Raji (cell line): Measurements from ENCODE around the gene SDC1.

Experiments used
- POLR2A ChIP-seq: IDR thresholded peaks from 2 replicates; pipeline ENCODE4 v1.6.1; 2011; ENCODE audit warnings: low read depth, low read length, control low read depth; ENCODE audit not compliant: insufficient read depth

Gene SDC1

GRCh38 chr2:20209373-20210109, 15.4 kb downstream of the SDC1 start:
- no peak for TF ChIP-seq POLR2A

- no peak for TF ChIP-seq POLR2A
These were observed 16.5 kb downstream of the SDC1 start for GRCh38 chr2:20208476-20208859.

GRCh38 chr2:20207051-20207450, 17.9 kb downstream of the SDC1 start:
- TF ChIP-seq POLR2A: no peak

GRCh38 chr2:20205915-20206524, 18.9 kb downstream of the SDC1 start:
- no peak for TF ChIP-seq POLR2A

- no peak for TF ChIP-seq POLR2A
These were observed 19.9 kb downstream of the SDC1 start for GRCh38 chr2:20205069-20205468.

- no peak for TF ChIP-seq POLR2A
These were observed 21.3 kb downstream of the SDC1 start for GRCh38 chr2:20203521-20204225.

GRCh38 chr2:20203072-20203471, 21.9 kb downstream of the SDC1 start:
- TF ChIP-seq POLR2A: no peak

GRCh38 chr2:20201671-20202070, 23.3 kb downstream of the SDC1 start:
- TF ChIP-seq POLR2A: no peak

GRCh38 chr2:20200697-20201555, 24.0 kb downstream of the SDC1 start:
- TF ChIP-seq POLR2A: no peak

GRCh38 chr2:20199633-20200270, 25.2 kb downstream of the SDC1 start:
- TF ChIP-seq POLR2A: no peak

- no peak for TF ChIP-seq POLR2A
These were observed 25.9 kb downstream of the SDC1 start for GRCh38 chr2:20198796-20199632.

- TF ChIP-seq POLR2A: no peak
These were observed 26.9 kb downstream of the SDC1 start for GRCh38 chr2:20198001-20198400.

- TF ChIP-seq POLR2A: no peak
These were observed 27.7 kb downstream of the SDC1 start for GRCh38 chr2:20197192-20197591.

- no peak for TF ChIP-seq POLR2A
These were observed 28.2 kb downstream of the SDC1 start for GRCh38 chr2:20196657-20197161.
